B cell (primary cell): ENCODE data around the gene IL1RAP. TPM values are rescaled to one million over a fixed set of nuclear protein-coding genes. Genes with fewer than 3 reads are reported as not detected.
"Not testable (repeated sequence)": the region's sequence is repeated elsewhere in the genome, so short reads cannot be mapped to it uniquely, and the experiment has no call there.

Source experiments
- ATAC-seq: fragments of 200-7000 bp; cut with Tn5 transposase; one replicate; pipeline ENCODE4 v1.10.0; 2021; ENCODE audit warnings: low read depth, mild to moderate bottlenecking, moderate number of reproducible peaks, moderate library complexity
- CTCF ChIA-PET: fragments of 350-600 bp; sonication (Branson Sonifier 250); formaldehyde crosslinking; loops from one replicate; lab custom pipeline; 2021; ENCODE audit warnings: antibody characterized with exemption, inconsistent platforms; lab: Charles Lee
- POLR2A ChIA-PET: fragments of 350-600 bp; sonication (Branson Sonifier 250); formaldehyde crosslinking; loops from one replicate; lab custom pipeline; 2021; ENCODE audit warnings: antibody characterized with exemption; lab: Charles Lee
- DNase-seq: peaks from one replicate; pipeline ENCODE4 v3.0.0; 2013
- H2AFZ ChIP-seq: 2 replicates; pipeline ENCODE4 v1.6.1; 2012; ENCODE audit warnings: mild to moderate bottlenecking, low read depth, low read length; ENCODE audit not compliant: insufficient read depth, poor library complexity, severe bottlenecking
- H3K27ac ChIP-seq, 2 donors: 1 replicate in 1 of 2; 2 replicates in 1 of 2; pipeline ENCODE4 v1.5.1; 2012 to 2013; ENCODE audit warnings: low read length in 2 of 2, mild to moderate bottlenecking in 2 of 2, moderate library complexity in 1 of 2
- H3K27me3 ChIP-seq, 4 experiments: fragments of 200-600 bp in 1 of 4; sonication (generic) in 1 of 4; replicated peaks in 1 of 4; 1 replicate in 2 of 4; 2 replicates in 2 of 4; pipeline versions ENCODE4 v1.6.1 to v1.7.0; 2013 to 2016; ENCODE audit warnings: low read length in 3 of 4, mild to moderate bottlenecking in 2 of 4, mixed read lengths in 1 of 4, moderate library complexity in 1 of 4; ENCODE audit not compliant: insufficient read depth in 4 of 4, control insufficient read depth in 3 of 4; ENCODE audit errors: control extremely low read depth in 1 of 4
- H3K36me3 ChIP-seq, 2 experiments: replicated peaks in 1 of 2; 1 replicate in 1 of 2; 2 replicates in 1 of 2; pipeline versions ENCODE4 v1.6.1 to v1.7.1; 2013; ENCODE audit warnings: low read length in 1 of 2; ENCODE audit not compliant: insufficient read depth in 2 of 2, control insufficient read depth in 1 of 2; ENCODE audit errors: control extremely low read depth in 1 of 2, extremely low read depth in 1 of 2
- H3K4me1 ChIP-seq, 2 donors: fragments of 200-600 bp in 1 of 2; sonication (generic) in 1 of 2; 1 replicate in 1 of 2; 2 replicates in 1 of 2; pipeline versions ENCODE4 v1.5.1 to v1.6.1; 2013 to 2017; ENCODE audit warnings: low read length in 2 of 2; ENCODE audit not compliant: control insufficient read depth in 2 of 2, insufficient read depth in 2 of 2
- H3K4me2 ChIP-seq: replicated peaks from 2 replicates; pipeline ENCODE3; 2012; ENCODE audit warnings: mild to moderate bottlenecking, low read depth, low read length; ENCODE audit not compliant: poor library complexity, severe bottlenecking
- H3K4me3 ChIP-seq, 5 experiments: fragments of 200-600 bp in 1 of 5; sonication (generic) in 1 of 5; 1 replicate in 3 of 5; 2 replicates in 2 of 5; pipeline versions ENCODE4 v1.5.1 to v1.7.0; 2011 to 2016; ENCODE audit warnings: low read length in 4 of 5, mild to moderate bottlenecking in 4 of 5, low read depth in 2 of 5, control low read depth in 1 of 5, moderate library complexity in 1 of 5; ENCODE audit not compliant: insufficient read depth in 1 of 5; ENCODE audit errors: control extremely low read depth in 1 of 5, extremely low read depth in 1 of 5
- H3K79me2 ChIP-seq: fragments of 200-600 bp; sonication (generic); one replicate; pipeline ENCODE4 v1.6.0; 2016; ENCODE audit warnings: low read length; ENCODE audit not compliant: control insufficient read depth, insufficient read depth
- H3K9ac ChIP-seq: fragments of 200-600 bp; sonication (generic); 2 replicates; pipeline ENCODE4 v1.6.1; 2017; ENCODE audit warnings: mild to moderate bottlenecking, low read length, moderate library complexity
- H3K9me3 ChIP-seq, 3 donors: one replicate each; pipeline versions ENCODE4 v1.6.1 to v1.7.1; 2013; ENCODE audit warnings: low read length in 2 of 3; ENCODE audit not compliant: control insufficient read depth in 2 of 3, insufficient read depth in 1 of 3; ENCODE audit errors: control extremely low read depth in 1 of 3
- H4K20me1 ChIP-seq: 2 replicates; pipeline ENCODE4 v1.6.0; 2012; ENCODE audit warnings: mild to moderate bottlenecking, low read length; ENCODE audit not compliant: insufficient read depth, control insufficient read depth, poor library complexity, severe bottlenecking
- H3K27ac Mint-ChIP-seq: one replicate; pipeline ENCODE4 v1.8.0; 2021; ENCODE audit warnings: mixed read lengths
- H3K27me3 Mint-ChIP-seq: one replicate; pipeline ENCODE4 v1.8.0; 2021; ENCODE audit warnings: mixed read lengths
- H3K4me1 Mint-ChIP-seq: one replicate; pipeline ENCODE4 v1.8.0; 2021; ENCODE audit warnings: mixed read lengths
- H3K4me3 Mint-ChIP-seq: one replicate; pipeline ENCODE4 v1.8.0; 2021; ENCODE audit warnings: mixed read lengths
- H3K9me3 Mint-ChIP-seq: one replicate; pipeline ENCODE4 v1.8.0; 2022; ENCODE audit warnings: mixed read lengths; ENCODE audit not compliant: insufficient read depth
- EZH2 ChIP-seq: IDR thresholded peaks from 2 replicates; pipeline ENCODE4 v1.6.1; 2012; ENCODE audit warnings: borderline replicate concordance, low read depth, mild to moderate bottlenecking, moderate library complexity, low read length; ENCODE audit not compliant: insufficient read depth, poor library complexity, severe bottlenecking
- WGBS: methylation state at CpG from one replicate; pipeline ENCODE4 v1.1.5; 2013; ENCODE audit warnings: missing lambda C conversion rate; ENCODE audit not compliant: insufficient coverage; 5-methylcytosine and 5-hydroxymethylcytosine counted together
- intact Hi-C: fragments of 100-400 bp; cut with micrococcal nuclease; formaldehyde crosslinking; loops from one replicate; pipeline ENCODE4 v1.10.0; 2022
- polyA plus RNA-seq: library from polyadenylated mRNA; depleted of rRNA; stranded (reverse); fragments of >200 nt; gene quantifications from 2 replicates; pipeline ENCODE4 v1.2.3, GENCODE V29; 2012
- total RNA-seq, 2 donors: library from RNA; stranded (reverse); fragments of 120-200 nt in 1 of 2; gene quantifications; 1 replicate in 1 of 2; 2 replicates in 1 of 2; pipeline versions ENCODE4 v1.2.3 to v1.2.4, GENCODE V29; 2013 to 2022
- TF ChIP-seq, protein P1 (sequence below): fragments of 200-600 bp; IDR thresholded peaks from one replicate; pipeline ENCODE4 v1.8.0; 2022; ENCODE audit warnings: antibody characterized with exemption, mild to moderate bottlenecking

IL1RAP gene
- total and polyA plus RNA-seq, 2 donors (not counting 1 experiment from before 2014, with no cell fraction given), result 2.3 to 11.5 TPM

DNA sequence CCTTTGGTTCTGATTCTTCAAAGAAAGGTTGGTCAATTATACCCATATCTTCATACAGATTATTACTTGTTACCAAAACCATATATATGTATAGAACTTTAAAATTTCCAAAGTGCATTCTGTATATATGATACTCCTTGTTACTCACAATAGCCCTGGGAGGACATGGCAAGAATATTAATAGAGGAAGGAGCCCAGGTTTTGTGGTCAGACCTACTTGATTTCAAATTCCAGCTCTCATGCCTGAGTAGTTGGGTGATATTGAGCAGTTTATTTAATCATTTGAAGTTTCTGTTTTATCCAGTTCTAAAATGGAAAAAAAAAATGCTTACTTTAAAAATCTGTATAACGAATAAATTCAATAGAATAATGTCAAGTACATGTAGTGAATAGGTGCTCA lies 2.5 kb downstream of the IL1RAP start:
- H3K4me2 ChIP-seq, result no peak overlapping the region
- H3K27me3 ChIP-seq, result no peaks in the 10 kb centered on the region
- H3K4me1 Mint-ChIP-seq, result peaks cover 23% of the 10 kb centered on the region
- no peaks in the 10 kb centered on the region for H3K79me2 ChIP-seq
- H2AFZ ChIP-seq, result no peak overlapping the region
- ATAC-seq (no peak), DNase-seq (no peak)
- H3K4me3 ChIP-seq, result no peak overlapping the region
- intact Hi-C loops, result no loop called here
- ChIA-PET POLR2A (no interaction called here), CTCF (no interaction called here)
- no peaks in the 10 kb centered on the region for H4K20me1 ChIP-seq
- no CpG with 5 or more reads among the region's 1 CpG for WGBS
- no peak overlapping the region for H3K9ac ChIP-seq
- H3K27ac Mint-ChIP-seq, result no peak overlapping the region
- peaks cover 13 to 17% of the 10 kb centered on the region in 2 donors for H3K4me1 ChIP-seq
- no peak overlapping the region for H3K4me3 Mint-ChIP-seq
- no peaks in the 10 kb centered on the region for H3K9me3 ChIP-seq
- no peak for TF ChIP-seq EZH2
- TF ChIP-seq, protein P1, sequence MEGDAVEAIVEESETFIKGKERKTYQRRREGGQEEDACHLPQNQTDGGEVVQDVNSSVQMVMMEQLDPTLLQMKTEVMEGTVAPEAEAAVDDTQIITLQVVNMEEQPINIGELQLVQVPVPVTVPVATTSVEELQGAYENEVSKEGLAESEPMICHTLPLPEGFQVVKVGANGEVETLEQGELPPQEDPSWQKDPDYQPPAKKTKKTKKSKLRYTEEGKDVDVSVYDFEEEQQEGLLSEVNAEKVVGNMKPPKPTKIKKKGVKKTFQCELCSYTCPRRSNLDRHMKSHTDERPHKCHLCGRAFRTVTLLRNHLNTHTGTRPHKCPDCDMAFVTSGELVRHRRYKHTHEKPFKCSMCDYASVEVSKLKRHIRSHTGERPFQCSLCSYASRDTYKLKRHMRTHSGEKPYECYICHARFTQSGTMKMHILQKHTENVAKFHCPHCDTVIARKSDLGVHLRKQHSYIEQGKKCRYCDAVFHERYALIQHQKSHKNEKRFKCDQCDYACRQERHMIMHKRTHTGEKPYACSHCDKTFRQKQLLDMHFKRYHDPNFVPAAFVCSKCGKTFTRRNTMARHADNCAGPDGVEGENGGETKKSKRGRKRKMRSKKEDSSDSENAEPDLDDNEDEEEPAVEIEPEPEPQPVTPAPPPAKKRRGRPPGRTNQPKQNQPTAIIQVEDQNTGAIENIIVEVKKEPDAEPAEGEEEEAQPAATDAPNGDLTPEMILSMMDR, result no peak
- H3K9me3 Mint-ChIP-seq, result no peaks in the 10 kb centered on the region
- no peak overlapping the region for H3K27ac ChIP-seq
- no peaks in the 10 kb centered on the region for H3K36me3 ChIP-seq
- H3K27me3 Mint-ChIP-seq, result no peaks in the 10 kb centered on the region

- no peaks in the 10 kb centered on the region for H4K20me1 ChIP-seq
- DNase-seq, result no peak
- H3K27me3 ChIP-seq, result no peaks in the 10 kb centered on the region
- H3K27ac ChIP-seq, result no peak overlapping the region
- peaks cover 11 to 15% of the 10 kb centered on the region in 2 donors for H3K4me1 ChIP-seq
- no peak overlapping the region for H3K4me2 ChIP-seq
- 75% methylated on average over 1 of the region's 3 CpGs for WGBS
- no peaks in the 10 kb centered on the region for H3K27me3 Mint-ChIP-seq
- H3K9me3 Mint-ChIP-seq, result no peaks in the 10 kb centered on the region
- no peaks in the 10 kb centered on the region for H3K9me3 ChIP-seq
- POLR2A ChIA-PET, result no interaction called here
- no peak overlapping the region for H3K4me3 Mint-ChIP-seq
- TF ChIP-seq, protein P1, result no peak
- TF ChIP-seq EZH2, result no peak
- no peaks in the 10 kb centered on the region for H3K36me3 ChIP-seq
- intact Hi-C loops, result no loop called here
- no peak overlapping the region for H3K27ac Mint-ChIP-seq
- CTCF ChIA-PET, result no interaction called here
- H3K4me1 Mint-ChIP-seq, result peaks cover 23% of the 10 kb centered on the region
- H3K9ac ChIP-seq, result no peak overlapping the region
- H3K4me3 ChIP-seq, result no peak overlapping the region
- no peak overlapping the region for H2AFZ ChIP-seq
- no peak for ATAC-seq
- H3K79me2 ChIP-seq, result no peaks in the 10 kb centered on the region
Observed at GRCh38 chr3:190517687-190518086, 3.8 kb downstream of the IL1RAP start.

GRCh38 chr3:190518531-190518930 lies 4.6 kb downstream of the IL1RAP start:
- H3K4me1 Mint-ChIP-seq, result peaks cover 15% of the 10 kb centered on the region
- H4K20me1 ChIP-seq, H3K79me2 ChIP-seq, H3K27me3 ChIP-seq, H3K4me1 ChIP-seq, H3K9me3 ChIP-seq, intact Hi-C loops, H3K9ac ChIP-seq, H3K4me3 ChIP-seq, POLR2A ChIA-PET, H3K27ac ChIP-seq, H3K4me3 Mint-ChIP-seq, H3K27me3 Mint-ChIP-seq, H3K36me3 ChIP-seq, H3K9me3 Mint-ChIP-seq, CTCF ChIA-PET, H2AFZ ChIP-seq, DNase-seq, H3K27ac Mint-ChIP-seq, ATAC-seq, H3K4me2 ChIP-seq: not testable (repeated sequence)
- 96% methylated on average over 3 of the region's 4 CpGs for WGBS
